SIG-M5 treated with dmso at 0.1 percent for 504 hours (cell line): ENCODE measurements around the gene TENM3.
A peak's percentile ranks its signal among the peaks of the same experiment; 100 is the strongest.

Experiments used
- DNase-seq: peaks from one replicate; lab custom pipeline; 2025; ENCODE audit not compliant: unreplicated experiment; lab: John Stamatoyannopoulos, UW

TENM3 gene

GRCh38 chr4:182286035-182286434 lies 42.8 kb downstream of the TENM3 start:
- DNase-seq, result no peak

- no peak for DNase-seq
These were observed 43.7 kb downstream of the TENM3 start for GRCh38 chr4:182286931-182287330.

GRCh38 chr4:182288534-182288933 lies 45.3 kb downstream of the TENM3 start:
- peak; percentile 9 for DNase-seq

GRCh38 chr4:182289809-182290208 lies 46.6 kb downstream of the TENM3 start:
- DNase-seq, result no peak

GRCh38 chr4:182291175-182291574 lies 48.0 kb downstream of the TENM3 start:
- no peak for DNase-seq

- DNase-seq, result no peak
These were observed 48.5 kb downstream of the TENM3 start for GRCh38 chr4:182291597-182292270.

- no peak for DNase-seq
These were observed 49.4 kb downstream of the TENM3 start for GRCh38 chr4:182292612-182293011.

GRCh38 chr4:182293691-182294255 lies 50.6 kb downstream of the TENM3 start:
- no peak for DNase-seq

- DNase-seq, result no peak
These were observed 51.2 kb downstream of the TENM3 start for GRCh38 chr4:182294451-182294850.

- no peak for DNase-seq
These were observed 54.5 kb downstream of the TENM3 start for GRCh38 chr4:182297659-182298058.

- no peak for DNase-seq
These were observed 58.5 kb downstream of the TENM3 start for GRCh38 chr4:182301736-182302135.

GRCh38 chr4:182303847-182304246 lies 60.6 kb downstream of the TENM3 start:
- no peak for DNase-seq

GRCh38 chr4:182306792-182307507 lies 63.7 kb downstream of the TENM3 start:
- no peak for DNase-seq

GRCh38 chr4:182307746-182308145 lies 64.5 kb downstream of the TENM3 start:
- no peak for DNase-seq

- DNase-seq, result no peak
These were observed 66.7 kb downstream of the TENM3 start for GRCh38 chr4:182309877-182310276.

- no peak for DNase-seq
These were observed 67.1 kb downstream of the TENM3 start for GRCh38 chr4:182310316-182310715.

GRCh38 chr4:182310962-182311361 lies 67.8 kb downstream of the TENM3 start:
- DNase-seq, result no peak

GRCh38 chr4:182314537-182314936 lies 71.3 kb downstream of the TENM3 start:
- no peak for DNase-seq

- no peak for DNase-seq
These were observed 75.1 kb downstream of the TENM3 start for GRCh38 chr4:182318256-182318655.

- no peak for DNase-seq
These were observed 76.9 kb downstream of the TENM3 start for GRCh38 chr4:182320092-182320491.

- no peak for DNase-seq
These were observed 77.4 kb downstream of the TENM3 start for GRCh38 chr4:182320580-182320979.

GRCh38 chr4:182324282-182324681 lies 81.1 kb downstream of the TENM3 start:
- DNase-seq, result no peak
